ENCODE results near the gene ABHD12.

Gene ABHD12

DNA sequence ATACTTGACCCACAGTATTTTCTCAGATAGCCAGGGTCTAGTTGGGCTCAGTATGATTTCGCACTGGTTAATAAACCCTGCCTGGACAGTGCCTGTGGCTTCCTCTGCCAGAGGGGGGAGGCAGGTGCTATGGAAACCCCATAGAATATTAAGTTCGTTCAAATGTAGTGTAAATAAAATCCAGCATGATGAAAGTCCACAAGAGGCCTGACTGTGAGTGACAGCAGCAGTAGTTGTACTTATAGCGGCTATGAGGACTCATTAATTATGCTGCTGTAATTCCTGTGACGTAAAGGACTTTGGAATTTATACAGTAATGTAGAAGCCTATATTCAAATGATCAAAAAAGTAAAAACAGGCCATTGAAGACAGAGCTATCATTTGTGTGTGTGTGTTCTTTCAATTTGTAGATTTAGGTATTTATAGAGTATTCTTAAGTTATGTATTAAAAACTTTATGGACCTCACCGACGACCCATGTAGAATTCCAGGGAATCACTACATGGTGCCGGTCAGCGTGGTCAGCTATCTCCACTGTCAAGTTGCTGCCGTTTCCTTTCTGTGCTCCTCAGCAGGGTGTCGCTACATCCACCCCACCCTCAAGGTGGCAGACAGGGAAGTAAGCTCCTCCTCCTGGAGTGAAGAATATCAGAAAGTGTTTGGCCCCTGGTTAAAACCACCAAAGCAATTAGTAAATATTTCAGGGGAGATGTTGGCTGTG, 132.7 kb downstream of the ABHD12 start:
- no peak for DNase-seq (ENCODE audit: low read depth, low spot score)

DNA sequence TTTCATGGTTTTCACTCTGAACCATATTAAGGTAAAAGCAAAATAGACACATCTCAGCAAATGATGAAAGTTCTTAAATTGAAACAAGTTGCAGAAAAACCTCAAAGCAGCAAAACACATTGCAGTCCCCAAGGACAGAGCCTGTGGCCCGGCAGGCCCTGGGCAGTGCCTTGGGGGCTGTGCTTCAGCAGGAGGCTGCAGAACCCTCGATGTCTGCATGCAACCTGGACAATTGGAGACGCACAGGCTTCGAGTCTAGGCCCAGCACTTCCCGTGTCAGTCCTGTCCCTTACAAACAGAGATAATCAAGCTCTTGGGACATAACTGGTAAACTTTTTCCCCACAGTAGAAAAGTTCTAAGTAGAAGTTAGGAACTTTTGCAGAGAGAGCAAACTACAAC, 133.5 kb downstream of the ABHD12 start:
- DNase-seq (ENCODE audit: low read depth, low spot score): no peak

DNA sequence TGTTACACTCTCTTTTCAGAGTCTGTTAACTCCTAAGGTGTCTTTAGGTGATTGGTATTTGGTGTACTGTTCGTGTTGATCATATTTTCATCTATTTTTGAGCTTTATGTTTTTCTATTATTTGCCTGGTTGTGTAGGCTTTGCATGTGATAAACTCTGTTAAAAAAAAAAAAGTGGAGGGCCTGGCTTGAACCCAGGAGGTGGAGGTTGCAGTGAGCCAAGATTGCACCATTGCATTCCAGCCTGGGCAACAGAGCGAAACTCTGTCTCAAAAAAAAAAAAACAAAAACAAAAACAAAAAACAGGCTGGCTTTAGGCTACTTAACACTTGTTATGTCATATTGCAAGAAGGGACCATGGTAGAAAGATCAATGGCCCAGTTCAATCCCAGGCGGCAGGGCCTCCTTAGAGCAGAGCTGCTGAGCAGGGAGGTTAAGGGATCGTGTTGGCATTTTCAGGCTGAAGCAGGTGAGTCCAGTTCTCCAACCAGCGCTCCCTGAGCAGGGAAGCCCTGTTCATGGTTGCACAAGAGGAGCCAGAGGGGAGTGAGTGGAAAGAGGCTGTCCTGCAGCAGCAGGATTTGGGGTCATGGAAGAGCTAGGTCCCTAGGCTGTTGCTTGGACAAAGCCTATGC, 134.3 kb downstream of the ABHD12 start:
- DNase-seq (ENCODE audit: low read depth, low spot score): no peak

DNA sequence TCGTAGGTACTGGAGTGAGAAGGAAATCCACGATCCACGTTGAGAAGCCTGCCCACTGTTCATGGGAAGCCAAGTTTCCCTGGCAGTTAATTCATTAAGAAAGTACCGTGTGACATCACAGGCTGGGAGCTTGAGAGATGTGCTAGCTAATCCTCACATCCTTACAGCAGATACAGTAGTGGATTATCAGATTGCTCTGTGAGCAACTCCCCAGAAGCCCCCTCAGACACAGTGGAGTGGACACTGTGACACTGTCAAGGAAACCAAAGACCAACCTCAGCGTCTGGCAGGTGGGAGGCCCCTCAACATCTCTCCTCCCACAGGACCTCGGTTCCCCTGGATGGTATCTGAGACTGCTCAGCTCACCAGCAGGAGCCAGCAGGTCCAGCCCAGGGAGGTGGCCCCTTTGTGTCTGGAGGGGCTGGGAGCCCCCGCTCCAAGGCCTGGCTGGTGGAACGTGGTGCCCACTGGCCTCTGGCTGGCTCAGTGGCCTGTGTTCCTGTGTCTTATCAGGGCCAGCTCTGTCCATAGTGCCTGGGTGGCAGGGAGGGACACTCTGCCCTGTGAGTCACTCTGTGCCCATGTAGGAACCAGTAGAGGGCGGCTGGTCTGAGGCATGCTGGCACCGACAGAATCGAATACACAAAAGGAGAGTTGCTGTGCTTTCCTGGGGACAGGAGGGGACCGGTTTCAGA, 135.5 kb downstream of the ABHD12 start:
- DNase-seq (ENCODE audit: low read depth, low spot score): no peak

DNA sequence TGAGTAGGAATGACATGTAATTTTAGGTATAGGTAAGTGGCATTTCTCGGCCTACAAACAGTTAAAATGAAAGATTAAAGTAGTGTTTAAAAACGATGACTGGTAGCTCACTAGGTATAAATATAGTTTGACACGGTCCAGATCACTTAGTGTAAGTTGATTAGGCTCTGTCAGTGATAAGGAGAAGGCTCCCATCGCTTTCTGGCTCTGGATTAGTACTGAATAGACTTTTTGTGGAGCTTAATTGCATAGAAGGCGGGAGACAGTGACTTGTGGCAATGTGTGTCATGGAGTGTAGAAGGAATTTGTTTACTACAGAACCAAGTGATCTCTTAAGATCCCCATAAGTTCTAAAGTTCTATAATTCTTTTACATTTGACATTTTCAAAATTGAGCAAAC, 136.1 kb downstream of the ABHD12 start:
- no peak for DNase-seq (ENCODE audit: low read depth, low spot score)

DNA sequence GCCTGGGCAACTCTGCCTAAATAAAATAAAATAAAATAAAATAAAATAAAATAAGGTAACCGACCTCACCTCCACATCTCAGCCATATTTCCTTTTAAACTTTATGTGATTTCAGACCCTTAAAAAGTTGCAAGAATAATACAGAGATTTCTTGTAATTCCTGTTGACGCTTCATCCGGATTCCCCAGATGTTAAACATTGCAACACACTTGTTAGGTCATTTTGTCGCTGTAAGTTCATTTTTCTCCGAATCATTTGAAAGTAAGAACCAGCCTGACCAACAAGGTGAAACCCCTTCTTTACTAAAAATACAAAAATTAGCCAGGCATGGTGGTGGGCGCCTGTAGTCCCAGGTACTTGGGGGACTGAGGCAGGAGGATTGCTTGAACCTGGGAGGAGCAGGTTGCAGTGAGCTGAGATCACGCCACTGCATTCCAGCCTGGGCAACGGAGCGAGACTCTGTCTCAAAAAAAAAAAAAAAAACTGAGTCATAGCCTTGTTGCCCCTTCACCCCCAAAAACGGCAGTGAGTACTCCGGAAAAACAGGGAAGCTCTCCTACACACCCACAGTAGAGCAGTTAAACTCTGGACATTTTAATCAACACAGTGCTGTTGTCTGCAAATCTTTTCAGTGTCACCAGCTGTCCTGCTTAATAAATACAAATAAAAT, 136.9 kb downstream of the ABHD12 start:
- DNase-seq (ENCODE audit: low read depth, low spot score): no peak

DNA sequence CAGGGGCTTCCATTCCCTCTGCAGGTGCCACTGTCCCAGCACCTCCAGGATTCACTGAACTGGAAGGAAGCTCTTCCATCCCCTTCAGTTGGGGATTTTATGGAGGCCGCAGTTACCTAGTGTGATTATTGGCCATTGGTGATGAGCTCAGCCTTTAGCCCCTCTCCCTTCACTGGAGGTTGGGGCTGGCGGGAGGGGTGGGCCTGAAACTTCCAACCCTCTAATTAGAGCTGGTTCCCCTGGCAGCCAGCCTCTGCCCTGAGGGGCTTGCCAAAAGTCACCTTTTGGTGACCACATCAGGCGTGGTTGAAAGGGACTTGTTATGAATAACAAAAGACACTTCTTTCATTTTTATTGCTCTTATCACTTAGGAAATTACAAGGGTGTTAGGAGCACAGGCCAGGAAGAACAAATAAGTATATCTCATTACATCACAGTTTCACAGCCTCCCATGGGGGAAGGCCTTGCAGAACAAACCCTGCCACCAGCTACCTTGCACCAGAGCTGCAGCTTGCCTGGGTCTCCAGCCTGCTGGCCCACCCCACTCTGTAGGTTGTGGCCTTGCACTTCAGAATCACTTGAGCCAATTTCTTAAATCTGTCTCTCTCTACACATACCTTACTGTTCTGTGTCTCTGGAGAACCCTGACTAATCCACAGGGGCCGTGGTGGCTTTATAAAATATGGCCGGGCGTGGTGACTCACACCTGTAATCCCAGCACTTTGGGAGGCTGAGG, 137.8 kb downstream of the ABHD12 start:
- peak; percentile 85 for DNase-seq (ENCODE audit: low read depth, low spot score)

DNA sequence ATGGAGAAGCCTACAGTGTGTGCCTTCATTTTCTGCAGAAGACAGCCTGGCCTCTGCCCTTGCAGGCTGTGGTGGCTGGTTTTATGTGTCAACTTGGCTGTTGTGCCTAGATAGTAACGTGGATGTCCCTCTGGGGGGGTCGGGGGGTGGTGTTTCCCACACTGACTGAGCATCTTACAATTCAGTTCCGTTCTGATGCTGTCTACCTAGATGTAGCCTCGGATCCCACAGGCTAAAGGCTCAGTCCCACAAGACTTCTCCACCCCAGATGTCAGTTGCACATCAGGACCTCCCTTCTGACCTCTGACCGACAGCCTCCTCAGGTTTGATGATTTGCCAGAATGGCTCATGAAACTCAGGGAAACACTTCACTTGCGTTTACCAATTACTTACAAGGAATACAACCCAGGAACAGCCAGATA, 138.4 kb downstream of the ABHD12 start:
- no peak for DNase-seq (ENCODE audit: low read depth, low spot score)

DNA sequence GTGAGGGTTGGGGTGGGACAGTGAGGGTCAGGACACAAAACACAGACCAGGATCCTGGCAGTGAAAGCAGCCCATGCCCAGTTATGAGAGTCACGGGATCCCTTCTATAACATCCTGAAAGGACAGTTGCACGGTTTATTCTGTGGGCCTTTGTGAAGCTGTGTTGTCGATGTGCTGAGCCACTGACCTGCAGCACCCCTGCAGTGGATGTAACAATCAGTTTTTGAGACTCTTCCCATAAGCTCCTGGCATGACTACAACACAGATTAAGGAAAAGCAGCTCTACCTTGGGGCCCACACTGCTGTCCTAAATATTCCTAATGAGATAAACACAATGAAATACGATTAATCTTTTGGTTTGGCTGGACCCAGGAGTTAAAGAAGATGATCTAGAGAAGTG, 139.1 kb downstream of the ABHD12 start:
- no peak for DNase-seq (ENCODE audit: low read depth, low spot score)

DNA sequence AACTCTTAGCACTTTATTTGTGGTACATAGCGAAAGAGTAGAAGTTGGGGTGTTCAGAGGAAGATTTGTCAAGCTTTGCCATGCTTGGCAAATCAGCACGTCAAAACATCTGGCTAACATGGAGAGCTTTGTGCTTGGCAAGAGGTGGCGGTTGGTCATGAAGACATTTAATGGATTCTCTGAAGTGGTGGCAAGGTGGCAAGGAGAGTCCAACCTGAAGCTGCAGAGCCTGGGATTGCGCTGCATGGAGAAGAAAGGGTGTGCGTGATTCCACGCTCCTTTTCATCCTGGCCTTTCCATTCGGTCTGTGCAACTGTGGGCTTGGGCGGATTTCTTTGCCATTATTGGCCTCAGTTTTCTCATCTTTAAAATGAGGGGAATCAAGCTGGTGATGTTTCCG, 139.6 kb downstream of the ABHD12 start:
- DNase-seq (ENCODE audit: low read depth, low spot score): no peak

DNA sequence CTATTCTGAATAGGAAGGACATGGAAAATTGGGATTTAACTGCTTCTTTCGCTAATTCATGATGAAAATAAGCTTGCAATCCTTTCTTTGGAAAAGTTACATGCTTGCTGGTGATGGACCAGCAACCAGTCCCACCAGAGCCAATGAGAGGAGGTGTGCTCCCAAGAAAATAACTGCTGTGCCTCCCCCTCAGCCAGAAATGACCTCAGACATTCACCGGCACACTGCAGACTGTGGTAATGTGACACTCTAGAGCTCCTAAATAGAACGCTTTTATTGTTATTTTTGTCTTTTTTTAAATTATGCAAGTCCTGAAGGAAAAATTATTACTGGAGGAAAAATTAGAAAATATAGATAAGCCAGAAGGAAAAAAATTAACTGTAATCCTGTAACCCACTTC, 140.1 kb downstream of the ABHD12 start:
- DNase-seq (ENCODE audit: low read depth, low spot score): no peak
